H1 (cell line): ENCODE results near the gene TEX26.

ENCODE experiments used
- BACH1 ChIP-seq: IDR thresholded peaks from 2 replicates; pipeline ENCODE4 v1.6.1; 2012; ENCODE audit warnings: low read length, improper control_type of control experiment
- CHD2 ChIP-seq: IDR thresholded peaks from 2 replicates; pipeline ENCODE4 v1.6.1; 2012; ENCODE audit warnings: low read length, improper control_type of control experiment
- HDAC6 ChIP-seq: IDR thresholded peaks from one replicate; pipeline ENCODE4 v1.7.1; 2012; ENCODE audit warnings: low read depth, mild to moderate bottlenecking, inconsistent platforms, low read length, moderate library complexity
- JUN ChIP-seq: IDR thresholded peaks from 2 replicates; pipeline ENCODE4 v1.6.1; 2011; ENCODE audit warnings: low read depth, mild to moderate bottlenecking, improper control_type of control experiment, low read length
- MAX ChIP-seq: IDR thresholded peaks from 2 replicates; pipeline ENCODE4 v1.6.1; 2012; ENCODE audit warnings: inconsistent platforms
- POLR2A ChIP-seq, 2 experiments: IDR thresholded peaks; 1 replicate in 1 of 2; 2 replicates in 1 of 2; pipeline ENCODE4 v1.6.1; 2011; ENCODE audit warnings: low read depth in 2 of 2, low read length in 2 of 2, mild to moderate bottlenecking in 2 of 2; ENCODE audit errors: control extremely low read depth in 1 of 2
- POLR2AphosphoS5 ChIP-seq: IDR thresholded peaks from 2 replicates; pipeline ENCODE4 v1.6.1; 2011; ENCODE audit warnings: low read depth, low read length
- SIN3A ChIP-seq, 2 experiments: IDR thresholded peaks in 1 of 2; conservative IDR thresholded peaks in 1 of 2; 2 replicates each; pipeline ENCODE4 v1.6.1; 2011 to 2012; ENCODE audit warnings: low read length in 2 of 2, improper control_type of control experiment in 1 of 2, low read depth in 1 of 2, mild to moderate bottlenecking in 1 of 2
- YY1 ChIP-seq: IDR thresholded peaks from 2 replicates; pipeline ENCODE4 v1.6.1; 2011; ENCODE audit warnings: low read depth, mild to moderate bottlenecking, low read length
- TF ChIP-seq, protein P1 (sequence below), 3 experiments: IDR thresholded peaks; 1 replicate in 2 of 3; 2 replicates in 1 of 3; pipeline versions ENCODE4 v1.5.1 to v1.6.1; 2011; ENCODE audit warnings: low read length in 3 of 3, mild to moderate bottlenecking in 3 of 3, inconsistent platforms in 2 of 3, low read depth in 1 of 3, moderate library complexity in 1 of 3; ENCODE audit not compliant: insufficient read depth in 1 of 3; ENCODE audit errors: control extremely low read depth in 1 of 3
- TF ChIP-seq, protein P2 (sequence below): IDR thresholded peaks from 2 replicates; pipeline ENCODE4 v1.6.1; 2012; ENCODE audit warnings: inconsistent platforms

GRCh38 chr13:31022288-31022895 lies 89.9 kb downstream of the TEX26 start:
- TF ChIP-seq, protein P1, sequence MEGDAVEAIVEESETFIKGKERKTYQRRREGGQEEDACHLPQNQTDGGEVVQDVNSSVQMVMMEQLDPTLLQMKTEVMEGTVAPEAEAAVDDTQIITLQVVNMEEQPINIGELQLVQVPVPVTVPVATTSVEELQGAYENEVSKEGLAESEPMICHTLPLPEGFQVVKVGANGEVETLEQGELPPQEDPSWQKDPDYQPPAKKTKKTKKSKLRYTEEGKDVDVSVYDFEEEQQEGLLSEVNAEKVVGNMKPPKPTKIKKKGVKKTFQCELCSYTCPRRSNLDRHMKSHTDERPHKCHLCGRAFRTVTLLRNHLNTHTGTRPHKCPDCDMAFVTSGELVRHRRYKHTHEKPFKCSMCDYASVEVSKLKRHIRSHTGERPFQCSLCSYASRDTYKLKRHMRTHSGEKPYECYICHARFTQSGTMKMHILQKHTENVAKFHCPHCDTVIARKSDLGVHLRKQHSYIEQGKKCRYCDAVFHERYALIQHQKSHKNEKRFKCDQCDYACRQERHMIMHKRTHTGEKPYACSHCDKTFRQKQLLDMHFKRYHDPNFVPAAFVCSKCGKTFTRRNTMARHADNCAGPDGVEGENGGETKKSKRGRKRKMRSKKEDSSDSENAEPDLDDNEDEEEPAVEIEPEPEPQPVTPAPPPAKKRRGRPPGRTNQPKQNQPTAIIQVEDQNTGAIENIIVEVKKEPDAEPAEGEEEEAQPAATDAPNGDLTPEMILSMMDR (IDR thresholded peaks at IDR 0.05; ENCODE audit: control extremely low read depth in 1 of 3, insufficient read depth in 1 of 3, low read depth in 1 of 3, low read length in 3 of 3), result no peak
- TF ChIP-seq POLR2A (IDR thresholded peaks at IDR 0.05; ENCODE audit: control extremely low read depth in 1 of 2, low read depth in 2 of 2, low read length in 2 of 2) (no peak), YY1 (no peak), SIN3A (conservative IDR thresholded peaks at IDR 0.05 in 1 of 2, IDR thresholded peaks at IDR 0.05 in 1 of 2; ENCODE audit: low read depth in 1 of 2, low read length in 2 of 2) (no peak), CHD2 (no peak), HDAC6 (no peak), POLR2AphosphoS5 (no peak), BACH1 (no peak), JUN (no peak), MAX (no peak)
- TF ChIP-seq, protein P2, sequence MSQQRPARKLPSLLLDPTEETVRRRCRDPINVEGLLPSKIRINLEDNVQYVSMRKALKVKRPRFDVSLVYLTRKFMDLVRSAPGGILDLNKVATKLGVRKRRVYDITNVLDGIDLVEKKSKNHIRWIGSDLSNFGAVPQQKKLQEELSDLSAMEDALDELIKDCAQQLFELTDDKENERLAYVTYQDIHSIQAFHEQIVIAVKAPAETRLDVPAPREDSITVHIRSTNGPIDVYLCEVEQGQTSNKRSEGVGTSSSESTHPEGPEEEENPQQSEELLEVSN, result no peak
